Occipital lobe (tissue), 2 donors: Measurements from ENCODE around the gene APOBEC3C. TPM values are rescaled to one million over a fixed set of nuclear protein-coding genes. Genes with fewer than 3 reads are reported as not detected.
"Not testable (repeated sequence)": the region's sequence is repeated elsewhere in the genome, so short reads cannot be mapped to it uniquely, and the experiment has no call there.

Experiments
- DNase-seq: peaks from one replicate; lab custom pipeline; 2025; lab: John Stamatoyannopoulos, UW
- total RNA-seq: library from RNA; depleted of rRNA; stranded (reverse); fragments of >200 nt; gene quantifications from one replicate; pipeline ENCODE4 v1.2.3, GENCODE V29; 2014

The APOBEC3C gene
- 0.31 TPM for total RNA-seq

DNA sequence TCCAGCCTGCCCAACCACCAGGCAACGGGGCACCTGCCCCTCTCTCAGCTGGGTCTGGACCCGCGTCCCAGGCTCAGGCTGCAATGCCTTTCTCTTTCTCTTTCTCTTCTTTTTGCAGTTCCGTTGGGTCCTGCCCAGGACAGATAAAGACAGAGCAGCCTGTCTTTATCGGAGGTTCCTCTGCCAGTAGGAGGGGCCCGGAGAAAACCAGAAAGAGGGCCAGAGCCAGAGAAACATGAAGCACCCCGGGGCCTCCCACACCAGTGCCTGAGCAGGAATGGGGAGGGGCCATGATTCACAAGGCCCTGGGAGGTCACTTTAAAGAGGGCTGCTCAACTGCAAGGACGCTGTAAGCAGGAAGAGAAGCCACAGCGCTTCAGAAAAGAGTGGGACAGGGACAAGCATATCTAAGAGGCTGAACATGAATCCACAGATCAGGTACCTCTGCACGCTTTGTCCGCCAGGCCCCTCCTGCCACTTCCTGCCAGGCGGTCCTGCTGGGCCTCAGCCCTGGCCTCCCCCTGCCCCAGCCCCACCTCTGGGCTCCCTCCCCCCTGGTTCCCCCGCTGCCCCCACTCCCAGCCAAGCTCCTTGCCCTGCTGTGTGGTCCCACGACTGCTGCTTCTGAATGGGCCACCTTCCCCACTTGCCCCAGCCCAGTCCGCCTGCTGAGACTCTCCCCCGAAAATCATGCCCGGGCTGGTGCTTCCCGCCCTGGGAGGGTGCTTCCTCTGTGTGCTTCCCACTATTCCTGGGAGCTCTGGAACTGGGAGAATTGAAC lies at the start of gene APOBEC3C:
Gene APOBEC3C, plus strand, starts transcription at position 316 of the 781 bp plus-strand sequence. Its CDS starts 106 bp downstream, at position 422.
- DNase-seq: no peak

DNA sequence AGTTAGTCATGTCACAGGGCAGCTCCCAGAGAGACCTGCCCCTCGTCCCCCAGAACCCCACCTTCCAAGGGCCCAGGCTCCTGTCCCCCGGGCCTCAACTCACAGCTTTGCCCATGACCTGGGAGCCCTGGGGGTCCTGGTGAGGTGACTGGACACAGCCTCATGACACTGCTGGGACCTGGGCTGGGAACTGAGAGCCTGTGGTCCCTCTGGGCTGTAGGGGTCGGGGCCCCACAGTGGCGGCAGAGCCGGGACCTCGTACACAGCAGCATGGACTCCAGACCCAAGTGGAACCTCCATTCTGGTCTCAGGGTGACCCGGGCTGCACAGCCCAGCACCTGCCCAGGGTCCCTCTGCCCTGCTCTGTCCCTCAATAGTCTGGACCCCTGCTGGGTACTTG lies 49.8 kb upstream of the APOBEC3C start:
- DNase-seq: no peak

DNA sequence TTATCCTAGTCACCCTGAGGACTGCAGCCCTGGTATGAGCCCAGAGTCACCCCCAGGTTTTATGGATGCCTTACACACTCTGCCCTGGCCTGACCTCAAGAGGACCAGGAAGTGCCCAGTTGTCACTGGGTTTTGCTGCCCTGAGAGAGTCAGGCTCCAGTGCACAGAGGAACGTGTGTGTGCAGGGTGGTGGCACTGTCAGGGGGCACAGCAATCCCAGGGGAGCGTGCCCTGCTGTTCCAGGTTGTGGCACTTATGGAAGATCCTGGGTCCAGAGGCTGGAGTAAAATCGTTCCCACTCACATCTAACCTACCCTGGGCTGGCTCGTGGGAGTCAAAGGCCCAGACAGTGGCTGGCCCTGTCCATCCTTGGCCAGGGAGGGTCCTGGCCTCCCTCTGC lies 49.1 kb upstream of the APOBEC3C start:
- DNase-seq: no peak

DNA sequence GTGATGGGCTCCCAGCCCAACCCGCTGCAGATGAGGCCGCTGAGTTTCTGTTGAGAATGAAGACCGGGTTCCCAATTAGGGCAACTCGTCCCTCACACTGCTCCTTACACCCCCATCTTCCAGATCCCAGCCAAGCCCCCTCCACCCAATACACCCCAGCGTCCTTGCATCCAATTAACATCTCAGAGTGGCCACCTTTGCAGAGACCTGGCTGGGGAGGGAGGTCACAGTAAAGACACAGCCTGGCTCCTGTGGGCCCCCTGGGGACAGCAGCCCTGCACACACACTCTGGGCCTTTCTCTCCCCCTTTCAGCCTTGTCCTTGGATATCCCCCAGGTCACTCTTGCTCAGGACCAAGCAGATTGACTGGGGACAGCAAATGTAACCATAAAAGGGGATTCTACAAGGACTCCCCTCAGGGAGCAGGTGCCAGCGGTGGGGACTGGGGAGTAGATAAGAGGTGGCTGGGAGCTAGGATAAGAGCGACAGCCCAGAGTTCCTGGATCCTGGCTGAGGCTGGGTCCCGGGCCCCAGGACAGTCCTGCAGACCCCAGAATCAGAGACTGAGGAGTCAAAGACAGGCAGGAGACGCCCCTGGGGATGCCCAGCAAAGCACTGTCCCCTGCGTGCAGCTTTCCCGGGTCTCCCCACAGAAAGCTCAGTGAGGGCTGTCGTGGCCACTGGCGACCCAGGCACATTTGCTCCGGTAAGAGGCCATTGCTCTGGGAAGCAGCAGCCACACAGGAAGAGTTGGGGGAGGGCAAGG lies 48.3 kb upstream of the APOBEC3C start:
- no peak for DNase-seq

DNA sequence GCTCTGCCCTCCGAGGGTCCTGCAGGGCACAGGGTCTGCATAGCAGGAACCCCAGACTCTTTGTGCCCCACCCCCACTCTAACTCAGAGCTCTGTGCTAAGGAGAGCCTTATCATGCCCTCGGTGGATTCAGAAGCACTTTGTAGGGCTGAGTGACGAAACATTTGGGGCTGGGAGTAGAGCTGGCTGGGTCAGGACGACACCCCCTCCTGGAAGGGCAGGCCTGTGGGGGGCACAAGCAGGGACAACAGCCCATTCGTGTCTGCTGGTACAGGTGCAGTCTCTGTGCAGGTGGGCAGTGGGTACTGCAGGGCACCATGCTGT lies 47.7 kb upstream of the APOBEC3C start:
- DNase-seq: no peak

DNA sequence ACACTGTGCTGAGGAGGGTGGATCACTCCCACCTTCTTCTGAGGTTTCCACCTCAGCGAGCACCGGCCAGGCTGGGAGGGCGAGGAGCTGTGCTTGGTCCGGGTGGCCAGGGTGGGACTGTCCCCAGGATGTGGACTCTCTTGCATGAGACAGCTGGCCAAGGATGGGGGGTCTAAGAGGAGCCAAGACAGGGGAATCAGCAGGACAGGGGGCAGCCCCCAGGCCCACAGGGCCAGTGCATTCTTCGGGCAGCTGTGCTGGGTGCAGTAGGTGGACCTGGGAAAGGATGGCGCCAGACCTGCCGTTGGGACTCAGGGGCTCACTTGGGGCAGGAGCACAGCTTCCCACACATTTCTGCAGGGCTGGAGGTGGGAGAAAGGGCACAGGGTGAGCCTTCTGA lies 47.1 kb upstream of the APOBEC3C start:
- no peak for DNase-seq

DNA sequence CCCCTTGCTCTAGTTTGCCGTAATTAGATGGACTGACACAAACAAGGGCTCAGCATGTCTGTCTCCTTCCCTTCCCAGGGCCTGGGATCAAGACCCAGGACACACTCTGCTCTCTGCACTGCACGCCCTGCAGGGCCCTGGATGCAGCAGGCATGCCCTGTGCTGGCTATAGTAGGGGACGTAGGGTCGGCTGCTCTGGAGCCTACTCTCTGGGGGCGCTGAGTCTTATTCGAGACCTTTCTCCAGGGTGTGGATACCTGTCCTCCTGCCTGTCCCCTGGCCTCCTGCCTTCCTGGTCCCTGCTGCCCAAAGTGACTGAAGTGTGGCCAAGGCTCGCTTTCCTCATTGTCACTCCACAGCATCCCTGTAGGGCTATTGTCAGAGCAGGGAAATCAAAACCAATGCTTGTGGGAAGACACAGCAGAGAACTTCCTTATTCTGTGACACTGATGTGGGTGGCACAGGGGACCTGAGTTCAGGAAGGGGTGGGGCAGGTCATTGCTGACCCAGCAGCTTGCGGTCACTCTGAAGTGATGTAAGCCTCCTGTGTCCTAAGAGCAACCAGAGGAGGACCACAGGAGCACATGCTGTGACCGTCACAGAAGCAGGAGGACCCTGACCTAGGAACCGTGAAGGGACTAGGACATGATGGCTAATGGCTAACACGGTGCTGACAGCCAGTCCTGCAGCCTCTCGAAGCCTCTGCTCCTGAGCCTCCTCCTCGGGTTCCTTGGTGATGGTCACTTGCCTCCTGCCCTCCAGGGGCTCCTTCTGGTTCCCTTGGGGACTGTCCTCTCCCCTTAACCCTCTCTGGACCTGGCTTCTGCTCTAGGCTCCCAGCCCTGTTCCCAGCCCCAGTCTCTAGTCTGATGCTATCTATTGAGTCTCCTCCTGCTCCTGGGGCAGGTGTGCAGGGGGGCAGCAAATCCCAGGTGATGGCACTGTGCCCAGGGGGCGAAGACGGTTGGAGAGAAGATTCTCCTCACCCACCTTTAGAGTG lies 46.3 kb upstream of the APOBEC3C start:
- no peak for DNase-seq

DNA sequence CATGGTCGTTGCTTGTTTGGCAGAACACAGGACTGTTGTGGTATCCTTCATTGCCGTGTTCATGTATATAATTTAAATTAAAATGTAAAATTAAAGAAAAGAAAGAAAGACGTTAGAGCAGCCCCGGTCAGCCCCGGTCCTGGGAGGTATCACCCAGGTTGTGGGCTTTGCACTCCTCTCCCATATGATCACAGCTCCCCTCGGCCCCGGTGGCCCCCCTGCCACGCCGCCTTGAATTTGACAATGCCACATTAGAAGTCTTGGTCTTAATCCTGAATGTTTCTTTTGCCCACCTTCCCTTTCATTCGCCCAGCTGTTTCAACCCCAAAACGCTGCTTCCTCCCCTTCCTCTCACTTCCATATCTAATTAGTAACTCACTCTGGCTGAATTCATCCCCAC lies 45.3 kb upstream of the APOBEC3C start:
- no peak for DNase-seq

DNA sequence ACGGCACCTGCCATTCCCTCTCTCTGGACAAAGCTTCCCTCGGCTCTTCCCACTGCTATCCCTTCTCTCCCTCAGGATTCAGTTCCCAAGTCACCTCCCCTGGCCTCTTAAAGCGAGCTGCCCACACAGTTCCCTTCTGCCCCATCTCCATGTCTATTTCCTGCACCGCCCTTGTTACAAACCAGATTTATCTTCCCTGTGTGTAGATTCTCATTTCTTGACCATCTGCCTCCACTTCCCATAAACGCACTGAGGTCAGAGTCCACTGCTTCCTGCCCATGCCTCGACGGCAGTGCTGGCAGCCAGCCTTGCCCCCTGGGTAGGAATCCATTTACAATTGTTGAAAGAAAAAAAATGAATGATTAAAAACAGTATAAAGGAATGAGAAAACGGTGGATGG lies 43.5 kb upstream of the APOBEC3C start:
- no peak for DNase-seq

DNA sequence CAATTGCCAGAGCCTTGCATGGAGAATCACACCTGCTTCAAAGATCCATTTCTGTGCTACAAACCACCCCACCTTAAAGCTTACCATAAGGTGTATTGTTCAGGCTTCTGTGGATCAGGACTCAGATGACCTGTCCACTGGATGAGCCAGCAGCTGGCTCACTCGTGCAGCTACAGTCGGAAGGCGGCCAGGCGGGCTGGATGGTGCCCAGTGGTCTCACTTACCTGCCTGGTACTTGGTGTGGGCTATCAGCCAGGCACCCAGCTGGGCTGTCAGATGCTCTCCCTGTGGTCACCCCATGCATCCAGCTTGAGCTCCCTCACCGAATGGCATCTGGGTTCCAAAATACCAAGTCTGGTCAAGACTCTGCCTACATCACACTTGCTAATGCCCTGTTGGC lies 42.9 kb upstream of the APOBEC3C start:
- DNase-seq: no peak

DNA sequence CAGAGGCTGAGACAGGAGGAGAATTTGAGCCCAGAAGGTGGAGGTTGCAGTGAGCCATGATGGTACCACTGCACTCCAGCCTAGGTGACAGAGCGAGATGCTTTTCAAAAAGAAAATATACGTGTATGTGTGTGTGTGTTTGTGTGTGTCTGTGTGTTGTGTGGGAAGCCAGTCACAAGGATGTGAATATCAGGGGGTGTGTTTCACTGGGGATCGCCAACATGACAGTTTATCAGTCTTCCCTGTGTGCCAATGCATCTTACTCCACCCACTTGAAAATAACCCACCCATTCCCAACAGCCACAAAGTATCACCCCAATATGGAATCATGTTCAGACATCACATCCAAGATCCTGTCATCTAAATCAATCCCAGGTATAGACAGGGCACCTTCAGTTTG lies 42.3 kb upstream of the APOBEC3C start:
- DNase-seq: no peak

DNA sequence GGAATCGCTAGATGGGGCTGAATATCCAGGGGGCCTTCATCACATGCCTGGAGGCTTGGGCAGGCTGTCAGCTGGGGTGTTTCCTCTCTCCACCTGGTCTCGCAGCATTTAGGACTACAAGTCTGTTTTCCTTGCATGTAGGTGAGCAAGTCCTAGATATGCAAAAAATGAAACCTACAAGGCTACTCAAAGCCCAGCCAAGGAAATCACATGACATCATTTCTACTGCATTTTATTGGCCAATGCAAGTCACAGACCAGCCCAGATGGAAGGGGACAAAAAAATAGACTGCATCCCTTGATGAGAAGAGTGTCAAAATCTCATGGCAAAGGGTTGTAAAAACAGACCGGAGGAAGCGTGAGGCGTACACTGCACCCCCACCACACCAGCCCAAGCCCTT lies 41.5 kb upstream of the APOBEC3C start:
- no peak for DNase-seq

DNA sequence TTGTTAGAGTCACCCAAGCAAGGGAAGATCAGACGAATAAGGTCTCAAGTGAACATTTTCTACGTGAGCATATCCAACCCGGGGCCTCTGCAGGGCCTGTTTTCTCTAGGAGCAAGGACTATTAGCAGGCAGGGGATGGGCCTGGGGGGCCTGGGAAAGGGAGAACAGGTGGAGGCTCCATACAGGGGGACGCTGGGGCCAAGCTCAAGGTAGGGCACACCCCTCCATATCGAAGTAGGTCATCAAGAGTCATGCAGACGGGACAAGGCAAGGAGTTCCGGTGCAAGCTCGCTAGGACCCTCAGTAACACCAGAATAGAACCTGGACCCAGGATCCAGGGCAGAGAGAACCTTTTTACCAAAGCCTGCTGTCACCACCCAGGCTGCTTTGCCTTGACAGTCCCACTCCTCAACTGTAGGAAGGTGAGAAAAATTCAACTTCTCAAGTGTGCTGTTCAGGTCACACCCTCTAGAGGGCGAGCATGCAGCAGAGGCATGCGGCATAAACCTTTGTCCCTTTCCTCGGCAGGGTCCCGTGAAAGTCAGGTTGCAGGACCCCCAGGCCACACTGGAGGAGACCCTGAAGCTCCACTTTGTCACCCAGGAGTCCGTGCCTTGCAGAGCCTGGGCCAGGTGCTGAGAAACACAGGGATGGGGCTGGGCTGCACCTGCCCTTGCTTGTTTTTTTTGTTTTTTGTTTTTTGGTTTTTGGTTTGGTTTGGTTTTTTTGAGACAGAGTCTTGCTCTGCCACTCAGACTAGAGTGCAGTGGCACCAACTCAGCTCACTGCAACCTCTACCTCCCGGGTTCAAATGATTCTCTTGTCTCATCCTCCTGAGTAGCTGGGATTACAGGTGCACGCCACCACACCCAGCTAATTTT lies 40.5 kb upstream of the APOBEC3C start:
- no peak for DNase-seq

DNA sequence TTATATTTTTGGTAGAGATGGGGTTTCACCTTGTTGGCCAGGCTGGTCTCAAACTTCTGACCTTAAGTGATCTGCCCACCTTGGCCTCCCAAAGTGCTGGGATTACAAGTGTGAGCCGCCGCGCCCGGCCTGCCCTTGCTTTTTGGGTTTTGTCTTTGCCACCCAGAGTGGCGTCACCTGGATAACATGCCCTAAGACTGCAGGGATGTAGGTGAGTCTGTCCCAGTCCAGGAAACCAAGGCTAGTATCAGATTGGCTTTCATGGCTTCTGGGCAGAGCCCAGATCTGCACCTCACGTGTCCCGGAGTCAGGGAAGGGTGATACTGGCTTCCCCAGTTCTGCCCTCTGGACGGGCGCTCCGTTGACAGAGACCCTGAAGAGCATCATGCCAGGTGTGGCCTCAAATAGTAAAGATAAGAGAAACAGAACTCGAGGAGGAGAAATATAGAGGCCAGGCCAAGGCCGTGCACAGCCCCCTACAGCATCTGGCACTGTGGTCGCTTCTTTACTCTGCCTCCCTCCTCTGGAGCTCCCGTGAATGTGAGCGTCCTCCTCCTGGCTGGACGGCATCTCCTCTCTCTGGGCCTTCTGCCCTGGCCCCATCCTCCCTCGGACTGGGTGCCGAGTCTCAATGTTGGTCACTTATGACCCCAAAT lies 39.8 kb upstream of the APOBEC3C start:
- DNase-seq: no peak

DNA sequence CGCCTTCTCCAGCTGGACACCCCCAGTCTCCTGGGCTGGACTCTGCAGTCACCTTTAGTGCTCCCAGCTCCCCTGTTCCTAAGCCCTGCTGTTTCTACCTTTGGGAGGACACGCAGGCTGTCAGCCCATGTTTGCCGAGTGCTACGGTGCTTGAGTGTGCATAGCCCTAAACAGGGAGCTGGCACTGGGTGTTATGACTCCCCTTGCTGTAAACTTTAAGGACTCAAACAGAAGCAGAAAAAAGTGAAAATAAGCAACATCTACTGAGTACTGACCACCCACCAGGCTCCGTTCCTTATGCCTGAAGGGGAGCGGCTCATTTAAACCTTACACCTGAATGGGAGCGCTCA lies 39.3 kb upstream of the APOBEC3C start:
- DNase-seq: no peak

DNA sequence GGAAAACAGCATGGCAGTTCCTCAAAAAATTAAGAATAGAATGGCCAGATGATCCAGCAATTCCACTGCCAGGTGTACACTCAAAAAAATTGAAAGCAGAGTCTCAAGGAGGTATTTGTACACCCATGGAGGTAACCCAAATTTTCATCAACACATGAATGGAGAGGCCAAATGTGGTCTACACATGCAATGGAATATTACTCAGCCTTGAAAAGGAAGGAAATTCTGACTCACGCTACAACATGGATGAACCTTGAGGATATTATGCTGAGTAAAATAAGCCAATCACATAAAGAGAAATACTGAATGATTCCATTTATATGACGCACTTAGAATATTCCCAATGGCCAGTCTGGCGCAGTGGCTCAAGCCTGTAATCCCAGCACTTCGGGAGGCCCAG lies 36.8 kb upstream of the APOBEC3C start:
- DNase-seq: not testable (repeated sequence)

DNA sequence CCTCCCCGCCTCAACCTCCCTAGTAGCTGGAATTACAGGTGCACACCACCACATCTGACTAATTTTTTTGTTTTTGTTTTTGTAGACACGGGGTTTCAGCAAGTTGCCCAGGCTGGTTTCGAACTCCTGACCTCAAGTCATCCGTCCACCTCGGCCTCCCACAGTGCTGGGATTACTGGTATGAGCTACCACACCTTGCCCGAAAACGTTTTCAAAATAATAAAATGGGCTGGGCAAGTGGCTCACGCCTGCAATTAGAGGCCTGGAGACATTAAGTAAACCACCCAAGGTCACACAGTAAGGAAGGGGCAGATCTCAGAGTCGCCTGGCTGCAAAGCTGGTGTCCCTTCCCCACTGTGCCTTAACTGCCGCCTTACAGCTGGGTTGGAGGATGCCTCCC lies 33.5 kb upstream of the APOBEC3C start:
- DNase-seq: not testable (repeated sequence)

DNA sequence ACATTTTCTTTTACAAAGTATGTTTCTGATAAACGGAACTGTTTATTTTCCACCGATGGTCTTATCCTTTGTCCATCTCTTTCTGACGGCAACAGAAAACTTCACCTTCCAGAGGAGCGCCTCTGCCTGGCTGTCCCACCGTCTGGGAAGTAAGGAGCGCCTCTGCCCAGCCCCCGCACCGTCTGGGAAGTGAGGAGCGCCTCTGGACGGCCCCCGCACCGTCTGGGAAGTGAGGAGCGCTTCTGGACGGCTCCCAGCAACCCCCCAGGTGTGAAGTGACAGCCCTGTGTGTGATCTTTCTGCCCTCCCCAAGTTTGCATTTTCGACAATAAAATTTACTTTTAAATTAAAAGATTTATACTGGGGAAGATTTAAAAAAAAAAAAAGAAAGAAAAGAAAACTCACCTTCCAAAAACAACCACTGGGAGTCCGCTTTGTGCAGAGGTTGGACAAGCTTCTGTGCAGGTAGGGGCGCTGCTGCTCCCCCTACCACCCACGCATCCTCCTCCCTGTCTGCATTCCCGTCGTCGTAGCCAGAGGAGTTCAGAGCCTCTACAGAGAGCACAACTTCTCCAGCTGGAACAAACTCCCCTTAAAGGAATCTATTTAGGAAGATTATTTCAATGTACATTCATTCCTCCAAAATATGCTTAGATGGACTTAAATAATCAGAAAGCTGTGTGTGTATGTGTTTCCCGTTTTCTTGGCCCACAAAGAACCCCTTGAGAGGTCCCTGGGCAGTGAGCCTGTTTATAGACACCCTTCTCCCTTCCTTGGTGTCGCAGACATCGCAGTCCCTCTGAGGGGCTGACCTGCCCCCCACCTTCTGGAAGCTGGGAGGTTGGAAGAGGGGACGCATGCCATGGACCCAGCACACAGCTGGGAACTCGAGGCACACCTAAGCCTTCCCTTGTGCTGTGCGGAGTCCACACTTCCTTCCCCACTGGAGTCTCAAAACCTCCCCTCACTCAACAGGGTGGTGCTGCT lies 32.8 kb upstream of the APOBEC3C start:
- DNase-seq: no peak
